GM19240 (cell line): ENCODE data around the gene RANBP9.
A peak's percentile ranks its signal among the peaks of the same experiment; 100 is the strongest.

ENCODE experiments used
- DNase-seq: peaks from one replicate; pipeline ENCODE4 v3.0.0; 2011; ENCODE audit warnings: low spot score; ENCODE audit not compliant: insufficient read length

The RANBP9 gene

GRCh38 chr6:13678255-13678983 lies 33.2 kb downstream of the RANBP9 start:
- no peak for DNase-seq

DNA sequence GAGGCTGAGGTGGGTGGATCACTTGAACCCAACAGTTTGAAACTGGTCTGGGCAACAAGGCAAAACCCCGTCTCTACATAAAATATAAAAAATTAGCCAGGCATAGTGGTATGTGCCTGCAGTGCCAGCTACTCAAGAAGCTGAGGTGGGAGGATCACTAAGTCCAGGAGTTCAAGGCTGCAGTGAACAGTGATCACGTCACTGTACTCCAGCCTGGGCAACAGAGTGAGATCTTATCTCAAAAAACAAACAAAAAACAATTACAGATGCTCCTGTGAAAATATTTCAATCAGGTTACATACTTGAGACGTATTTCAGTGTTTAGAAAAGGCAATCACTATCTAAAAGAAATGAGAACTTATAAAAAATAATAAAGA lies 33.8 kb downstream of the RANBP9 start:
- DNase-seq, result no peak

DNA sequence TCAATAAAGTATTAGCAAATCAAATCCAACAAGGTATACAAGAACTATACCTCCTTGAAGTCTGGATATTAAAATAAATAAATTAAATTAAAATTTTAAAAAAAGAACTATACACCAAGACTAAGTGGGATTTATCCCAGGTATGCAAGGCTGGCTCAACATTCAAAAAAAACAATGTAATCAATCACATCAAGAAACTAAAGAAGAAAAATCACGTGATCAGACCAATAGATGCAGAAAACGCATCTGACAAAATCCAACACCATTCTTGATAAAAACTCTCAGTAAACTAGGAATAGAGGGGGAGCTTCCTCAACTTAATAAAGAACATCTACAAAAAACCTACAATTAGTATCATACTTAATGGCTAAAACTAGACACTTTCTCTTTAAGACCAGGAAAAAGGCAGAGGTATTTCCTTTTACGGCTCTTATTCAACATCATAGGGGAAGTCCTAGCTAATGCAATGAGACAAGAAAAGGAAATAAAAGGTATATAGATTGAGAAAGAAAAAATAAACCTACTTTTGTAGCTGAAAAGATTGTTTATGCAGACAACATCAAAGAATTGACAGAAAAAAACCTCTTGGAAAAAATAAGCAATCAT lies 35.0 kb downstream of the RANBP9 start:
- DNase-seq, result no peak

GRCh38 chr6:13674533-13675190 lies 37.0 kb downstream of the RANBP9 start:
- no peak for DNase-seq

GRCh38 chr6:13673825-13674444 lies 37.7 kb downstream of the RANBP9 start:
- no peak for DNase-seq

DNA sequence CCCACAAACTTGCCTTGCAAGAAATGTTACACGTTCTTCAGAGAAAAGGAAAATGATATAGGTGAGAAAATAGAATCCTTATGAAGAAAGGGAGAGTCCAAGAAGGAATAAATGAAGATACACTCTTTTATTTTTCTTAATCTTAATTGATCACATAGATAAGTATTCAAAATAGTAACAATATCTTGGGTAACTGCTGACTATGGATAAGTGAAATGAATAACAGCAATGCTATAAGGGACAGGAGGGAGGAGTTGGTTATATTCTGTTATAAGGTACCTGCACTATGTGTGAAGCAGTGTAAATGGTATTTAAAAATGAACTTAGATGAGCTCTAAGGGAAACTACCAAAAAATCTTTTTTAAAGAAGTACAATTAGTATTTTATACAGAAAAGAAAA lies 38.3 kb downstream of the RANBP9 start:
- no peak for DNase-seq

- no peak for DNase-seq
Observed at GRCh38 chr6:13672904-13673303, 38.7 kb downstream of the RANBP9 start.

- DNase-seq, result no peak
Observed at GRCh38 chr6:13671548-13672127, 40.0 kb downstream of the RANBP9 start.

GRCh38 chr6:13669476-13669875 lies 42.2 kb downstream of the RANBP9 start:
- no peak for DNase-seq

GRCh38 chr6:13668291-13668928 lies 43.2 kb downstream of the RANBP9 start:
- no peak for DNase-seq

- DNase-seq, result no peak
Observed at GRCh38 chr6:13667655-13668054, 44.0 kb downstream of the RANBP9 start.

DNA sequence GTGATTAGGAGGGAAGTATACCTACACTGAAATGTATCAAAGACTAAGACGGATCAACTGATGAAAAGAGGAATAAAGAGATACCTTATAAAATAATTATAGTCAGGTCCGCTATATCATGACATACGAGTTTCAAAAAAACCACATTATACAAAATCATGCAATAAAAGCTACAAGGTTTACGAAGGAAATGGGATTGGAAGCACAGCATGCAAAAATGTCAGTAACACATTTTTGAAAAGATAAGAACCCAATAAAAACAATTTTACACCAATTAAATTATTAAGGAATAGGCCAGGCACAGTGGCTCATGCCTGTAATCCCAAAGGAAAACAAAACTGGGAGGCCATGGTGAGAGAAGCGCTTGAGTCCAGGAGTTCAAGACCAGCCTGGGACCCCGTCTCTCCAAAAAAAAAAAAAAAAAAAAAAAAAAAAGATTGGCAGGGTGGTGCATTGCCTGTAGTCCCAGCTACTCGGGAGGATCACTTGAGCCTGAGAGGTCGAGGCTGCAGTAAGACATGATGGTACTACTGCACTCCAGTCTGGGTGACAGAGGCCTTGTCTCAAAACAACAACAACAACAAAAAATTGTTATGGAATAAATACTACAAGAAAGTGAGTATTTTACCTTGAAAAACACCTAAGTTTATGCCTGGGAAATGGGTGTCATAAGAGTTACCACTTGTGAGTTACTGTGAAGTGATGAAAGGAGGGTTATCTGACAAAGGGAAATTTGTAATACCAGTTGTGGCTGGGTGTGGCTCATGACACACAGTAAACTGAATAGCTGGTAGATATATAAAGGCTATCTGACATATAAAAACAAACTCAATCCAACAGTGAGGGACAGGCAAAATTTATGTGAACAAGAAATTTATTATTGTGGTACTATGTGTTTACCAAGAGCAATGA lies 45.2 kb downstream of the RANBP9 start:
- DNase-seq, result no peak

- DNase-seq, result no peak
Observed at GRCh38 chr6:13664703-13665352, 46.8 kb downstream of the RANBP9 start.

DNA sequence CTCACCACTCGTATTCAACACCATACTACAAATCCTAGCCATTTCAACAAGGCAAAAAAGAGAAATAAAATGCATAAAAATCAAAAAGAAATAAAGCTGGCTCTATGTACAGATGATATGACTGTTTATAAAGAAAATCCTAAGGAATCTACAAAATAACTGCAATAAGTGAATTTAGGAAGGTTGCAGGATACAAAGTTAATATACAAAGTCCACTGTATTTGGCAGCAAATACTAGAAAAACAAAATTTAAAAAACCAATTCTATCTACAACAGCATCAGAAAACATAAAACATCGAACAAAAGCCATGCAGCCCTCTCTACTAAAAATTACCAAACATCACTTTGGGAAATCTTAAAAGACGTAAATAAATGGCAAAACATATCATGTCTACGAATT lies 47.6 kb downstream of the RANBP9 start:
- no peak for DNase-seq

GRCh38 chr6:13662651-13663334 lies 48.8 kb downstream of the RANBP9 start:
- no peak for DNase-seq

- no peak for DNase-seq
Observed at GRCh38 chr6:13661647-13662046, 50.0 kb downstream of the RANBP9 start.

DNA sequence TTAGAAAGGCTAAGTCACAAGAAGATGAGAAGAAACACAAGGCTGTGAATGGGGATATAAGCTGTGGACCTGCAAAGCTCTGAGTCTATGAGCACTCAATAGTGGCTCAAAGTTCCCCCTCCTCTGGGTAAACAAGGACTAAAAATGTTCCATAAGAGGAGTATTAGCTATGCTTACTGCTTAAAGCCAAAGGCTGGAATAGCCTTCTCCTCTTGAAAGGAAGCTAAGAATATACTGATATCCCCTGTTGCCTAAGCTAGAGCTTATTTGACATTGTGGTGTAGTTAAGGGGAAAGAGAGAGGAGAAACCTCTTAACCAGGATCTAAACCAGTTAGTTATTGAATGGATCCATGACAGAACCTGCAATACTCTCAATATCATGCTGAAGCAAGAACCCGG lies 50.7 kb downstream of the RANBP9 start:
- no peak for DNase-seq

DNA sequence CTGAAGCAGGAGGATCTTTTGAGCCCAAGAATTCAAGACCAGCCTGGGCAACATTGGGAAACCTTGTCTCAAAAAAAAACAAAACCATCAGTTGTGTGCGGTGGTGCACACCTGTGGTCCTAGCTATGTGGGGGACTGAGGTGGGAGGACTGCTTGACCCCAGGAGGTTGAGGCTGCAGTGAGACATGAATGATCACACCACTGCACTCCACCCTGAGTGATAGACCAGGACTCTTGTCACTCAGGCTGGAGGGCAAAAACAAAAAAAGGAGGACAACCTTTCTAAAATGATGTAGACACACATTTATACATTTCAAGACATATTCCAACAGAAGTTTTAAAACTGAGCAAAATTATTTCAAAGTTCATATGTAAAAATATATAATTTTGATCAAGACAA lies 51.4 kb downstream of the RANBP9 start:
- no peak for DNase-seq

DNA sequence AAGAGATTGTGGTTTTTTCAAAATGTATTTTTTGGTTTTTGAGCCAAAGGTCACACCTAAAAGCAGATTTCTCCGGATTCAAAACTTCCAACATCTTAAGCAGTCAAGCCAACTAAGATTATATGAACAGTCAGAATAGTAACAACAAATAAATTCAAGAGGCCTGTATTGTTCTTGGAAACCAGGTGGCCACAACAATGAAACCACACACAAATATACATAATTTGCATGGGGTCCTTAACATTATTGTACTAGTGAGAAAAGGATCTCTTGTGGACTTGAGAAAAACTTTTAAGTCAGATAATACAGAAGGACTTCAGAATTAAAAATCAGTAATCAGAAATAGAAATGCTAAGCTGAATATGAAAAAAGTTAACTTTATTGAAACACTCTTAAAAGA lies 55.9 kb downstream of the RANBP9 start:
- DNase-seq, result peak; percentile 3
